ENCODE results near the gene JMJD1C.

The JMJD1C gene

GRCh38 chr10:63214571-63214970 lies 251.2 kb downstream of the JMJD1C start:
- Histone ChIP-seq H3K27me3 (replicated peaks; ENCODE audit: insufficient read depth, low read length) (no peaks in the 10 kb centered on the region), H2AFZ (ENCODE audit: low read length) (no peak overlapping the region), H3K9ac (ENCODE audit: low read length) (no peak overlapping the region), H3K4me2 (ENCODE audit: low read depth, low read length) (no peak overlapping the region), H3K9me3 (replicated peaks; ENCODE audit: insufficient read depth, low read length) (no peaks in the 10 kb centered on the region), H4K20me1 (ENCODE audit: insufficient read depth, low read length) (0 out of 2 replicates have a peak, but pooled peaks cover 4% of the 10 kb centered on the region), H3K79me2 (ENCODE audit: low read length) (peaks cover 58% of the 10 kb centered on the region), H3F3A (ENCODE audit: insufficient read depth, low read length) (no peaks in the 10 kb centered on the region), H3K9me2 (replicated peaks; ENCODE audit: insufficient read depth, low read length) (no peaks in the 10 kb centered on the region), H3K4me1 (ENCODE audit: low read length) (peaks cover 8% of the 10 kb centered on the region; the same call in 1 of the 2 replicates), H3K4me3 (ENCODE audit: low read length) (no peak overlapping the region), H3K27ac (ENCODE audit: low read length) (no peak overlapping the region), H3K36me3 (replicated peaks; ENCODE audit: insufficient read depth, low read length) (no peaks in the 10 kb centered on the region)
- TF ChIP-seq EZH2 (optimal IDR thresholded peaks at IDR 0.05; ENCODE audit: low read depth, low read length) (no peak), EZH2phosphoT487 (IDR thresholded peaks at IDR 0.05; ENCODE audit: low read length) (no peak), CTCF (IDR thresholded peaks at IDR 0.05; ENCODE audit: low read length) (no peak)
- no peak for DNase-seq

- H3F3A ChIP-seq (ENCODE audit: insufficient read depth, low read length) = peaks cover 8% of the 10 kb centered on the region; the same call in 1 of the 2 replicates
- H3K9me2 ChIP-seq (replicated peaks; ENCODE audit: insufficient read depth, low read length) = no peaks in the 10 kb centered on the region
- no peak overlapping the region for H3K4me3 ChIP-seq (ENCODE audit: low read length)
- H2AFZ ChIP-seq (ENCODE audit: low read length) = no peak overlapping the region
- H3K9me3 ChIP-seq (replicated peaks; ENCODE audit: insufficient read depth, low read length) = no peaks in the 10 kb centered on the region
- H4K20me1 ChIP-seq (ENCODE audit: insufficient read depth, low read length) = no peaks in the 10 kb centered on the region
- no peak overlapping the region for H3K9ac ChIP-seq (ENCODE audit: low read length)
- H3K4me2 ChIP-seq (ENCODE audit: low read depth, low read length) = no peak overlapping the region
- peaks cover 59% of the 10 kb centered on the region for H3K79me2 ChIP-seq (ENCODE audit: low read length)
- no peak for DNase-seq
- H3K27ac ChIP-seq (ENCODE audit: low read length) = no peak overlapping the region
- no peaks in the 10 kb centered on the region for H3K36me3 ChIP-seq (replicated peaks; ENCODE audit: insufficient read depth, low read length)
- TF ChIP-seq EZH2 (optimal IDR thresholded peaks at IDR 0.05; ENCODE audit: low read depth, low read length) (no peak), CTCF (IDR thresholded peaks at IDR 0.05; ENCODE audit: low read length) (no peak), EZH2phosphoT487 (IDR thresholded peaks at IDR 0.05; ENCODE audit: low read length) (no peak)
- H3K4me1 ChIP-seq (ENCODE audit: low read length) = peaks cover 16% of the 10 kb centered on the region
- no peaks in the 10 kb centered on the region for H3K27me3 ChIP-seq (replicated peaks; ENCODE audit: insufficient read depth, low read length)
Measured at GRCh38 chr10:63213489-63213888, 252.3 kb downstream of the JMJD1C start.

- H4K20me1 ChIP-seq (ENCODE audit: insufficient read depth, low read length) = no peaks in the 10 kb centered on the region
- H3K4me3 ChIP-seq (ENCODE audit: low read length) = no peak overlapping the region
- TF ChIP-seq EZH2 (optimal IDR thresholded peaks at IDR 0.05; ENCODE audit: low read depth, low read length) = no peak
- no peak overlapping the region for H3K9ac ChIP-seq (ENCODE audit: low read length)
- peaks cover 33% of the 10 kb centered on the region for H3F3A ChIP-seq (ENCODE audit: insufficient read depth, low read length)
- DNase-seq = no peak
- no peak overlapping the region for H3K27ac ChIP-seq (ENCODE audit: low read length)
- H3K27me3 ChIP-seq (replicated peaks; ENCODE audit: insufficient read depth, low read length) = no peaks in the 10 kb centered on the region
- no peaks in the 10 kb centered on the region for H3K9me3 ChIP-seq (replicated peaks; ENCODE audit: insufficient read depth, low read length)
- H3K9me2 ChIP-seq (replicated peaks; ENCODE audit: insufficient read depth, low read length) = no peaks in the 10 kb centered on the region
- H3K4me1 ChIP-seq (ENCODE audit: low read length) = peaks cover 38% of the 10 kb centered on the region
- peaks cover 62% of the 10 kb centered on the region for H3K79me2 ChIP-seq (ENCODE audit: low read length)
- H3K4me2 ChIP-seq (ENCODE audit: low read depth, low read length) = no peak overlapping the region
- H3K36me3 ChIP-seq (replicated peaks; ENCODE audit: insufficient read depth, low read length) = no peaks in the 10 kb centered on the region
- no peak overlapping the region for H2AFZ ChIP-seq (ENCODE audit: low read length)
Measured at GRCh38 chr10:63210611-63211196, 255.1 kb downstream of the JMJD1C start.

- no peaks in the 10 kb centered on the region for H3K27me3 ChIP-seq (replicated peaks; ENCODE audit: insufficient read depth, low read length)
- H4K20me1 ChIP-seq (ENCODE audit: insufficient read depth, low read length) = no peaks in the 10 kb centered on the region
- DNase-seq = no peak
- no peaks in the 10 kb centered on the region for H3K36me3 ChIP-seq (replicated peaks; ENCODE audit: insufficient read depth, low read length)
- H3K9me2 ChIP-seq (replicated peaks; ENCODE audit: insufficient read depth, low read length) = no peaks in the 10 kb centered on the region
- peaks cover 48% of the 10 kb centered on the region for H3K4me1 ChIP-seq (ENCODE audit: low read length)
- H3K4me2 ChIP-seq (ENCODE audit: low read depth, low read length) = no peak overlapping the region
- no peak overlapping the region for H3K27ac ChIP-seq (ENCODE audit: low read length)
- no peak overlapping the region for H3K9ac ChIP-seq (ENCODE audit: low read length)
- H3F3A ChIP-seq (ENCODE audit: insufficient read depth, low read length) = peaks cover 33% of the 10 kb centered on the region
- H3K4me3 ChIP-seq (ENCODE audit: low read length) = no peak overlapping the region
- H2AFZ ChIP-seq (ENCODE audit: low read length) = no peak overlapping the region
- TF ChIP-seq CTCF (IDR thresholded peaks at IDR 0.05; ENCODE audit: low read length) (no peak), EZH2phosphoT487 (IDR thresholded peaks at IDR 0.05; ENCODE audit: low read length) (no peak)
- peaks cover 71% of the 10 kb centered on the region for H3K79me2 ChIP-seq (ENCODE audit: low read length)
- H3K9me3 ChIP-seq (replicated peaks; ENCODE audit: insufficient read depth, low read length) = no peaks in the 10 kb centered on the region
Measured at GRCh38 chr10:63209705-63210104, 256.1 kb downstream of the JMJD1C start.

Measured in MM.1S (cell line).